Nucleus accumbens (tissue), 56 donors: ENCODE measurements around the gene RIGI.
A peak's percentile ranks its signal among the peaks of the same experiment; 100 is the strongest.
"Not testable (repeated sequence)": the region's sequence is repeated elsewhere in the genome, so short reads cannot be mapped to it uniquely, and the experiment has no call there.

Source experiments
- DNase-seq, 56 donors: peaks; one replicate each; lab custom pipeline; 2025; lab: John Stamatoyannopoulos, UW

Gene RIGI

GRCh38 chr9:32533816-32534215 is 7.8 kb upstream of the RIGI start:
- no peak for DNase-seq

GRCh38 chr9:32533336-32533735 is 7.3 kb upstream of the RIGI start:
- DNase-seq: no peak

DNA sequence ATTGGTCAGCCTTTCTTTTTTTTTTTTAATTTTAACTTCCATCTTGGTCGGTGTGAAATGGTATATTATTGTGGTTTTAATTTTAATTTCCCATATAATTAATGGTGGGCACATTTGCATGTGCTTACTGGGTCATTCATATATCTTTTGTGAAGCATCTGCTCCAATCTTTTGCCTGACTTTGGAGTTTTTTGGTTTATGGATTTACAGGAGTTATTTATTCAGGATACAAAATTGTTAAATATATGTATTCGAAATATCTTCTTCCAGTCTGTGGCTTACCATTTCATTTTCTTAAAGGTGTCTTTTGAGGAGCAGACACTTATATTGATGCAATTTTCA is 682 bp upstream of the RIGI start:
- DNase-seq: no peak

- DNase-seq: peak in 1 of 56 donors; percentile 49
Observed at GRCh38 chr9:32525709-32526030, 326 bp downstream of the RIGI start.

DNA sequence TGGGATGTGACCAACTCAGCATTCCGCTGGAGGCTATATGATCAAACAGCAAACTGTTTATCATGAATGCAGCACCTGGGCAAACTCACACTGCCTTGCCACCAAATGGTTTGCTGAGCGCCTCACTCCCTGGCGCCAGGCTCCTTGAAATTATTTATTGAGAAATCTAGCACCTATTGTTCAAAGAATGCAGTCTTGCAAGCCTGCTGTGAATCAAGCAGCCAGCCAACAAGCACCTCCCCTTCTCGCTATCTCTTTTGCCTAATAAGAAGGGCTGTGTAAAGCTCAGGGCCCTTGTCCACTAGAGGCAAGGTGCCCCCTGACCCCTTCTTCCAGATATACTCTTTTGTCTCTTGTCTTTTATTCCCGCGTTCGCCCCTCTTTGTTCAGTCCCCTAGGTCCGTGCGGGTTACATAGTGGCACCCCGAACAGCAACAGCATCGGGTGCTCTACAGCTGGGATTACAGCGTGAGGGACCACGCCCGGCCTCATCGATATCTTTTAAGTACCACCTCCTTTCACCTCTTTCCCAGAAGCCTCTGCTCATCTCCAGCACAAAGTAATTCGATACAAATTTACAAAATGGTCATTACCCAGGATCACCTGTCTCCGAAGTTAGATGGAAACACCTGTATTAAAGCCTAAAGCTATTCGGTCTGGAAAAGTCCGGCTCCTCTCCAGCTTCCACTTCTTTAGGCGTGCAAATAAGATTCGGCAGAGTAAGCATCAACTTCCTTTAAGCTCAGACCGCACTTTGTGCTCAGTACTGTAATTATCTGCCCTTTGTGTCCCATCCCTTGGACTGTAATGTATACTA is 896 bp downstream of the RIGI start:
- peak in 6 of 56 donors; percentile 1 to 23 (median 4) for DNase-seq

DNA sequence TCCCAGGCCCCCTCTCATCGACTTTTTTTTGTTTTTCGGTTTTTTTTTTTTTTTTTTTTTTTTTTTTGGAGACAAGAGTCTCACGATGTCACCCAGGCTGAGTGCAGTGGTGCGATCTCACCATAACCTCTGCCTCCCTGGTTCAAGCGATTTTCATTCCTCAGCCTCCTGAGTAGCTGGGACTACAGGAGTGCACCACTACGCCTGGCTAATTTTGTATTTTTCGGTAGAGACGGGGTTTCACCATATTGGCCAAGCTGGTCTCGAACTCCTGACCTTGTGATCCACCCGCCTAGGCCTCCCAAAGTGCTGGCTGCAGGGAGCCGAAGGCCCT is 1.5 kb downstream of the RIGI start:
- DNase-seq: not testable (repeated sequence)

DNA sequence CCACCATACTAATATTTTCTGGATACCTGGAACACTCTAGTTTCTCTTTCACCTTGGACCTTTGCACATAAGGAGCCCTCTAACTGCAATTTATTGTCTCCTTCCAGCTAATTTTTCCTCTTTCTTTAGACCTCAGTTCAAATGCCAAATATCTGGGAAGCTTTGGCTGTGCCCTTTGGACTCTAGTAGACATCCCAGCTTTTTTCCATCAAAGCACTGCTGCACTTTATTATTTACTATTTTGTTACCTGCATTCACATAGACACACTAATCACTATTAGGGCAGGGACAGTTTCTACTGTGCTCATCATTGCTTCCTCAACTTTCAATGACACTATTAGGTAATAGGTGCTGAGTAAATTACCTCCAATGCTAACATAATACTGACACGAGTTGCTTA is 2.1 kb downstream of the RIGI start:
- no peak for DNase-seq

DNA sequence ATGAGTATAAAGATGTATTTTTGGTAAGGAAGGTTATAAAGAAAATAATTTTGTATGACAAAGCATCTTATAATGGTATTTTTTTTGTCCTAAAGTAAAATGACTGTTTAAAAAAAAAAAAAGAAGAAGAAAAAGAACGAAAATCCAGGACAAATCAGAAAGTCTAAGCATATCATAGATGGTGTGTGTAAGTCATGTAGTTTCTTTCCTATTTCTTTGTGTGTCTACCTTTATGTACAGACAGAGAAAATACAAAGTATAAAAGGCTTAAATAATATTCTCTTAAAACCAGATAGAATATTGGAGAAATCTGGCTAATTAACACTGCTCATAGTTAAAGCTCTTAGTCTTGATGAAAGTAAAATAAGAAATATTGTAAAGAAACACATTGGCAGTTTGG is 7.7 kb downstream of the RIGI start:
- DNase-seq: no peak

DNA sequence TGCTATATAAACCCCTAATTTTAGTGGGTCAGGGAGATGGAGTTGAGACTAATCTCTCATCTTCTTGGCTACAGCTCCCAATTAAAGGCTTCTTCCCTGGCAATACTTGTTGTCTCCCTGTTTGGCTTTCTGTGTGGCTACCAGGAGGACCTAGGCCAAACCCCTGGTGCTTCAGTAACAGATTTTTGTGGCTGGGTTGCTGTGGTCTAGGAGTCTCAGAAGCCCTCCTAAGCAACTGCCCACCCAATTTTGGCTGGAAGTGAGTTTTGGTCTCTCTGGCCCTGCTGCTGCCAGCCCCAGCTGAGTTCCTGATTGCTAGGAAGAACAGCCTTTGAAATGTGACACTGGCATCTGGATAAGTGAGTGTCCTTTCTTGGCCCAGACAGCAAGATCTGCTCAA is 9.8 kb downstream of the RIGI start:
- DNase-seq: no peak

- DNase-seq: no peak
Observed at GRCh38 chr9:32508728-32509127, 17.3 kb downstream of the RIGI start.

- DNase-seq: no peak
Observed at GRCh38 chr9:32503008-32503407, 23.0 kb downstream of the RIGI start.

- no peak for DNase-seq
Observed at GRCh38 chr9:32502464-32502863, 23.5 kb downstream of the RIGI start.

DNA sequence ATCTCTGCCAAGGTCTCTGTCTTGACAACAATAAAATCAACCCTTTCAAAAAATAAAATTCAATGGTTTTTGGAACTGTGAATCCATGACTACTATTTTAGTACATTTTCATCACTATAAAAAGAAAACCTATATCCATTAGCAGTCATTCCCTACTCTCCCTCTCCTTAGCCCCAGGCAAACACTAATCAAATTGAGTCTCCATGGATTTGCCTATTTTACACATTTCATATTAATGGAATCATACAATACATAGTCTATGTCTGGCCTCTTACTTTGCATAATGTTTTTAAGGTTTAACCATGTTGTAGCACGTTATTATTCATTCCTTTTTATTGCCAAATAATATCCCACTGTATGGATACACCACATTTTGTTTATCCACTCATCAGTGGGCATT is 24.1 kb downstream of the RIGI start:
- DNase-seq: no peak

DNA sequence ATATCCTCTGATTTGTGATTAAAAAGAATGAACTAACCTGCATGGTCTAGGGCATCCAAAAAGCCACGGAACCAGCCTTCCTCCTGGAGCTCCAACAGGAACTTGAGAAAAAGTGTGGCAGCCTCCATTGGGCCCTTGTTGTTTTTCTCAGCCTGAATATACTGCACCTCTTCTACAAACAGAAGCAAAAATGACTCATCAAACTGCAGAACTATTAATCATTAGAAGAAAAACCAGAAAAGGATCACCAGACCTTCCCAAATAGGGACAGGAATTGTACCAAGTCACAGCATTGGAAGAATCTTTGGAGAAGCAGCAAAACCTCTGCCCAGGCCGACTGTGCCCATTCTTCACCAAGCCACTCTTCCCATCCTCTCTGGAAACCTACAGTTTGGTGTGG is 25.2 kb downstream of the RIGI start:
- DNase-seq: no peak

DNA sequence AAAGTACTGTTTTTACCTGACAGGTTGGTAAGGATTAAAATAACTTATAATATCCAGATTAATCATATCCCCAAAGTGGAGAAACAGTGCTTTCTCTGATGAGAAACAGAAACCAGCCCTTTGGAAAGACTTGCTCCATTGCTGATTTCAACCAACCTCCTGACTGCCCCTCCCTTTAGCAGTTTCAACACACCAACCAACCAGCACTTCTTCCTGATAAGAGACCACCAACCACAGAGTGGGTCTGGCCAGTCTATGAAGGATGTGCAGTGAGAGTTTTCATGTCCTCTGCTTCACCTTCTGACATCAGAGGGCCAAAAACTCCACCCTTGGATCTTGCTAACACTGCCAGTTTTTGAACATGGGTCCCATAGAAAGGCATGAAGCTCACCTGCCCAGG is 28.1 kb downstream of the RIGI start:
- no peak for DNase-seq

DNA sequence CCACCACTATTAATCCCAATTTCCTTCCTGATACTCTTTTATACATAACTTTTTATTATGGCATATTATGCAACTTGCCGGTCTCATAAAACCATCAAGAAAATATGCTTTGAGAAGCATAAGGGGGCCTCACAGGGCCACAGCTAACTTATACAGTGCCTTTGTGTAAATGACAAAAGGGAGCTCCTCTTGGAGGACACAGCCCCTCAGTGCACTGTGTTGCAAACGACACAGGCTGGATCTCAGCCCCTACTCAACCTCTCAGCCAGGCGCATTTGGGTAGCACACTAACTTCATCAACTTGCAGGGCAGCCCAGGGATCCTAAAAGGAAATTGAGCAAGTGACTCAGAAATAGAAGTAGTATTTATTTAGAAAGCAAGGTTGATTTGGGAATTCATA is 35.4 kb downstream of the RIGI start:
- DNase-seq: no peak

- no peak for DNase-seq
Observed at GRCh38 chr9:32487981-32488380, 38.0 kb downstream of the RIGI start.

- DNase-seq: no peak
Observed at GRCh38 chr9:32486839-32487562, 39.0 kb downstream of the RIGI start.

DNA sequence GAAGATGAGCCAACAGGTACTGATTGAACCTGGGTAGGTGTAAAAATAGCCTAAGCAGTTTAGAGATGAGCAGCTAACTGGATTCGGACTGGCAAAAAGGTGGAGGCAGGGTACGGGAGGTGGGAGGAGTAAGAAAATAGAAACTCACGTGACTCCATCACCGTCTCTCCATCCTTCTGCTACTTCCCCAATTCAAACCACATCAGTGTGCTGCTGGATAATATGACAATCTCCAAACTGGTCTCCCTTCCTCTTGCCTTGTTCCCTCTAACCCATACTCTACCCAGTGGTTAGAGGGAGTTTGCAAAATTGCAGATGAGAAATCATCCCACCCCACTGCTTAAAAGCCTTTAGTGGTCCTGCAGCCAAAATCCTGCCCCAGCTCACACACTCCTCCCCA is 42.7 kb downstream of the RIGI start:
- no peak for DNase-seq
